ENCODE measurements around the gene DVL2. TPM values are rescaled to one million over a fixed set of nuclear protein-coding genes. Genes with fewer than 3 reads are reported as not detected.
A peak's percentile ranks its signal among the peaks of the same experiment; 100 is the strongest.

Gene DVL2
- polyA plus RNA-seq (2013, experiment 1 of 2): 40.7 TPM
- polyA plus RNA-seq (2013, experiment 2 of 2): 39.7 TPM

DNA sequence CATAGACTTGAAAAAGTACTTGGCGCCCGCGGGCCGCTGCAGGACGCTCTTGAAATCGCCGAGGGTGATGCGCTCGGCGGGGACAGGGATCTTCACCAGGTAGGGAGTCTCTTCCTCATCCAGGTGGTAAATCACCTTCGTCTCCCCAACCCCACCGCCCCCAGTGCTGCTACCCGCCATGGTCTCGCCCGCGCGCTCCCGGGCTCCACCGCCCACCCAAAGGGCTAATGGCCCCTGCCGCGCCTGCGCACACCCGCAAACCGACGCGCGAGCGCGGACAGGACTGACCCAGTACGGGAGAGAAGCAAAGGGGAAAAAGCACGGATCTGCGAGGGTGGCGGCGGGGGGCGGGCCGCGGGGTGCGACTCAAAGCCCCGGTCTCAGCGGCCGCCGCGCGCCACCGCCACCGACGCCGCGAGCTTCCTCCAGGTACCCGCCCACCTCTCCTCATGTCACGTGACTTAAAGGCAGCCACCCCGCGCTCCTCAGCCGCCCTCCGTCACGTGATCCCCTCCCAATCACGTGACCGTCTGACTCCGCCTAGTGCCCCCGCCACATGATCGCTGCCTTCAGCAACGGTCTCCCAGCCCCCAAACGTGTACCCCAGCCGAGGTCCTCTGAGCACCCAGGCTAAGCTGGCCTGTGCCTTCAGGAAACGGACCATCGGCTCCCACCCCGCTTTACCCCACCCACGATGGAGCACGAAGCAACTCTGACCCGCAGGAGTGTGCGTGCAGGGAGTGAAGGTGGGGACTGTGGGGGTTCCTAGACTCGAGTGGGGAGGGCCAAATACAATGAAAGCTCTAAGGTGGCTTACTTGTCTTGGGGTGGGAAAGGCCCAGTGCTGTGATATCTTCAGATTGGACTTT, at the start of gene DVL2:
Gene DVL2 (minus strand): TSS at position 435 of the 869 bp plus-strand sequence. CDS start 255 bp downstream, at position 180.
- no peaks in the 10 kb centered on the region for H3K9me3 ChIP-seq (ENCODE audit: control insufficient read depth, low read length)
- peak within 1 kb of the TSS; percentile 100 for H3K9ac ChIP-seq (ENCODE audit: low read length)
- H2BK15ac ChIP-seq (ENCODE audit: low read depth, poor library complexity, severe bottlenecking): peak within 1 kb of the TSS; percentile 85
- H3K4me1 ChIP-seq (ENCODE audit: control insufficient read depth, insufficient read depth, low read depth, low read length): peaks cover 28% of the 10 kb centered on the region
- peak within 1 kb of the TSS in 1 of 2 experiments; percentile 34 for H3K23ac ChIP-seq (ENCODE audit: low read length in 2 of 2)
- H3K27me3 ChIP-seq (ENCODE audit: control insufficient read depth in 1 of 2, insufficient read depth in 1 of 2, low read length in 2 of 2): no peaks in the 10 kb centered on the region
- peaks cover 39 to 42% of the 10 kb centered on the region in 2 experiments for H3K36me3 ChIP-seq (ENCODE audit: control insufficient read depth in 1 of 2, insufficient read depth in 2 of 2, low read depth in 1 of 2, low read length in 2 of 2)
- peak within 1 kb of the TSS; percentile 35 to 91 for H3K4ac ChIP-seq (ENCODE audit: low read depth in 1 of 2, low read length in 2 of 2)
- no peak within 1 kb of the TSS for H2AFZ ChIP-seq (ENCODE audit: low read depth, low read length)
- peak within 1 kb of the TSS; percentile 48 for H2AK5ac ChIP-seq (ENCODE audit: low read length, severe bottlenecking)
- peak within 1 kb of the TSS; percentile 91 to 93 for H3K18ac ChIP-seq (ENCODE audit: low read depth in 1 of 2, low read length in 2 of 2)
- peak; percentile 95 for DNase-seq
- peak within 1 kb of the TSS in 1 of 2 experiments; percentile 12 for H2BK12ac ChIP-seq (ENCODE audit: low read length in 2 of 2)
- H3K4me2 ChIP-seq (ENCODE audit: low read length, poor library complexity, severe bottlenecking): peak within 1 kb of the TSS; percentile 83
- H4K8ac ChIP-seq (ENCODE audit: low read length): peak within 1 kb of the TSS; percentile 94
- H3K27ac ChIP-seq (ENCODE audit: low read length, poor library complexity, severe bottlenecking): peak within 1 kb of the TSS; percentile 90
- peak within 1 kb of the TSS; percentile 85 for H4K91ac ChIP-seq (ENCODE audit: low read length)
- H3K14ac ChIP-seq (ENCODE audit: low read length in 2 of 2): peak within 1 kb of the TSS in 1 of 2 experiments; percentile 89
- H2BK5ac ChIP-seq (ENCODE audit: low read depth, low read length, poor library complexity, severe bottlenecking): peak within 1 kb of the TSS; percentile 53
- WGBS: under 1% methylated on average over 49 of the region's 72 CpGs
- peak within 1 kb of the TSS; percentile 84 for H2BK120ac ChIP-seq (ENCODE audit: low read depth, low read length)
- peak within 1 kb of the TSS; percentile 68 to 99 for H3K4me3 ChIP-seq (ENCODE audit: insufficient read depth in 1 of 2, low read depth in 1 of 2, low read length in 2 of 2)
- peaks cover 11% of the 10 kb centered on the region for H3K79me1 ChIP-seq (replicated peaks; ENCODE audit: low read length, poor library complexity, severe bottlenecking)

DNA sequence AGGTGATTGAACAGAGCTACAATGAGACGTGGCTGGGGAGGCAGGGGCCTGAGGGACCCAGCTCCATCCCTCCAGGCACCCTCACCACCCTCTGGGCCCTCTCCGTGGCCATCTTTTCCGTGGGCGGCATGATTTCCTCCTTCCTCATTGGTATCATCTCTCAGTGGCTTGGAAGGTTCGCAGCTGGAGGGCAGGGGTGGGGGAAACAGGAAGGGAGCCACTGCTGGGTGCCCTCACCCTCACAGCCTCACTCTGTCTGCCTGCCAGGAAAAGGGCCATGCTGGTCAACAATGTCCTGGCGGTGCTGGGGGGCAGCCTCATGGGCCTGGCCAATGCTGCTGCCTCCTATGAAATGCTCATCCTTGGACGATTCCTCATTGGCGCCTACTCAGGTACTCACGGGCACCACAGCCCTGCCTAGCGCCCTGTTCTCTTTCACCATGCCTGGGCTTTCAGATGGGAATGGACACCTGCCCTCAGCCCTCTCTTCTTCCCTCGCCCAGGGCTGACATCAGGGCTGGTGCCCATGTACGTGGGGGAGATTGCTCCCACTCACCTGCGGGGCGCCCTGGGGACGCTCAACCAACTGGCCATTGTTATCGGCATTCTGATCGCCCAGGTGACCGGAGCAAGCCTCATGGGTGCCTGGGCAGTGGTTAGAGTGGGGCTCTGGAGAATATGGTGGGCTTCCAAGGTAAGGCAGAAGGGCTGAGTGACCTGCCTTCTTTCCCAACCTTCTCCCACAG, 49.3 kb upstream of the DVL2 start:
- Histone ChIP-seq H3K9me3 (ENCODE audit: control insufficient read depth, low read length) (no peaks in the 10 kb centered on the region), H3K23ac (ENCODE audit: low read length in 2 of 2) (no peak overlapping the region), H3K4me1 (ENCODE audit: control insufficient read depth, insufficient read depth, low read depth, low read length) (peaks cover 20% of the 10 kb centered on the region), H3K18ac (ENCODE audit: low read depth in 1 of 2, low read length in 2 of 2) (no peak overlapping the region), H4K8ac (ENCODE audit: low read length) (no peak overlapping the region), H3K4me2 (ENCODE audit: low read length, poor library complexity, severe bottlenecking) (no peak overlapping the region), H3K36me3 (ENCODE audit: control insufficient read depth in 1 of 2, insufficient read depth in 2 of 2, low read depth in 1 of 2, low read length in 2 of 2) (no peaks in the 10 kb centered on the region), H3K4me3 (ENCODE audit: insufficient read depth in 1 of 2, low read depth in 1 of 2, low read length in 2 of 2) (no peak overlapping the region), H2BK120ac (ENCODE audit: low read depth, low read length) (no peak overlapping the region), H3K14ac (ENCODE audit: low read length in 2 of 2) (no peak overlapping the region), H2AK5ac (ENCODE audit: low read length, severe bottlenecking) (no peak overlapping the region), H3K79me1 (replicated peaks; ENCODE audit: low read length, poor library complexity, severe bottlenecking) (no peaks in the 10 kb centered on the region), H2BK5ac (ENCODE audit: low read depth, low read length, poor library complexity, severe bottlenecking) (no peak overlapping the region), H3K9ac (ENCODE audit: low read length) (no peak overlapping the region), H3K27ac (ENCODE audit: low read length, poor library complexity, severe bottlenecking) (no peak overlapping the region), H2AFZ (ENCODE audit: low read depth, low read length) (no peak overlapping the region), H2BK15ac (ENCODE audit: low read depth, poor library complexity, severe bottlenecking) (peak overlapping the region; percentile 0), H3K27me3 (ENCODE audit: control insufficient read depth in 1 of 2, insufficient read depth in 1 of 2, low read length in 2 of 2) (peaks cover 65 to 67% of the 10 kb centered on the region in 2 experiments), H3K4ac (ENCODE audit: low read depth in 1 of 2, low read length in 2 of 2) (no peak overlapping the region), H2BK12ac (ENCODE audit: low read length in 2 of 2) (no peak overlapping the region), H4K91ac (ENCODE audit: low read length) (no peak overlapping the region)
- WGBS: 91% methylated on average over 17 of the region's 18 CpGs
- no peak for DNase-seq

DNA sequence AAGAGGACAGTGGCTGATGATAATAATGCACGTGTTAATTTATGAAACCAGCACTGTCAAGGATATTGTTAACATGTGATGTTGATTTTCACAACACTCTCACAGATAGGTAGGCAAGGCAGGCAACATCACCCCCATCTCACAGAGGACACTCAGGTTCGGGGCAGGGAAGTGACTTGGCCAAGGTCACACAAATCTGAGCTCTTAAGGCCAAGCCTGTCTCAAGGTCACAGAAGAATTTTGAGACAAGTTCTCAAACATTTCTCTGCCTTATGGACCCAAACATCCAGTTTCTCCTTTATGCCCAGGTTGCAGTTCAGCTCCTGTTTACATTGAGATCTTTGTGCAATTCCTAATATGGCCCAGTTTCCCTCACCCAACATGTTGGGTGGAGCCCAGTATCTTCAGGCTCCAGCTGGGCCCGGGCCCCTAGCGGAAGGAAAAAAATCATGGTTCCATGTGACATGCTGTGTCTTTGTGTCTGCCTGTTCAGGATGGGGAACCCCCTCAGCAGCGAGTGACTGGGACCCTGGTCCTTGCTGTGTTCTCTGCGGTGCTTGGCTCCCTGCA, 48.5 kb upstream of the DVL2 start:
- no peak overlapping the region for H2BK15ac ChIP-seq (ENCODE audit: low read depth, poor library complexity, severe bottlenecking)
- H3K27ac ChIP-seq (ENCODE audit: low read length, poor library complexity, severe bottlenecking): no peak overlapping the region
- 78% methylated on average over 6 of the region's 6 CpGs for WGBS
- H3K18ac ChIP-seq (ENCODE audit: low read depth in 1 of 2, low read length in 2 of 2): no peak overlapping the region
- H3K9ac ChIP-seq (ENCODE audit: low read length): no peak overlapping the region
- no peak overlapping the region for H2BK5ac ChIP-seq (ENCODE audit: low read depth, low read length, poor library complexity, severe bottlenecking)
- no peak overlapping the region for H2AK5ac ChIP-seq (ENCODE audit: low read length, severe bottlenecking)
- peaks cover 57 to 60% of the 10 kb centered on the region in 2 experiments for H3K27me3 ChIP-seq (ENCODE audit: control insufficient read depth in 1 of 2, insufficient read depth in 1 of 2, low read length in 2 of 2)
- H2AFZ ChIP-seq (ENCODE audit: low read depth, low read length): no peak overlapping the region
- H3K23ac ChIP-seq (ENCODE audit: low read length in 2 of 2): no peak overlapping the region
- no peaks in the 10 kb centered on the region for H3K9me3 ChIP-seq (ENCODE audit: control insufficient read depth, low read length)
- DNase-seq: no peak
- H3K14ac ChIP-seq (ENCODE audit: low read length in 2 of 2): no peak overlapping the region
- no peak overlapping the region for H4K8ac ChIP-seq (ENCODE audit: low read length)
- no peak overlapping the region for H4K91ac ChIP-seq (ENCODE audit: low read length)
- no peak overlapping the region for H3K4me2 ChIP-seq (ENCODE audit: low read length, poor library complexity, severe bottlenecking)
- no peaks in the 10 kb centered on the region for H3K36me3 ChIP-seq (ENCODE audit: control insufficient read depth in 1 of 2, insufficient read depth in 2 of 2, low read depth in 1 of 2, low read length in 2 of 2)
- no peak overlapping the region for H2BK12ac ChIP-seq (ENCODE audit: low read length in 2 of 2)
- no peaks in the 10 kb centered on the region for H3K79me1 ChIP-seq (replicated peaks; ENCODE audit: low read length, poor library complexity, severe bottlenecking)
- H3K4me1 ChIP-seq (ENCODE audit: control insufficient read depth, insufficient read depth, low read depth, low read length): peaks cover 20% of the 10 kb centered on the region
- H2BK120ac ChIP-seq (ENCODE audit: low read depth, low read length): no peak overlapping the region
- H3K4me3 ChIP-seq (ENCODE audit: insufficient read depth in 1 of 2, low read depth in 1 of 2, low read length in 2 of 2): no peak overlapping the region
- H3K4ac ChIP-seq (ENCODE audit: low read depth in 1 of 2, low read length in 2 of 2): no peak overlapping the region

Data from mesenchymal stem cell (in vitro differentiated cells and primary cell).